Stimulated activated CD4-positive, alpha-beta T cell treated with anti-CD3 and anti-CD28 coated beads, TNF-alpha, amount 100 ng/mL, for 48 hours (primary cell): ENCODE measurements around the gene PLVAP.
A peak's percentile ranks its signal among the peaks of the same experiment; 100 is the strongest.

ENCODE experiments used
- DNase-seq, 3 donors: peaks; one replicate each; pipeline ENCODE4 v3.0.0-alpha.2; 2020; ENCODE audit warnings: low read depth in 3 of 3

The PLVAP gene

GRCh38 chr19:17303167-17303939, 73.8 kb downstream of the PLVAP start, which contains the start of gene ABHD8:
Gene ABHD8, minus strand, starts transcription at chr19:17303425. Its CDS starts 1,809 bp downstream, at chr19:17301616.
- peak; percentile 87 to 95 (median 92) for DNase-seq

GRCh38 chr19:17302391-17303166, 74.6 kb downstream of the PLVAP start:
- no peak for DNase-seq
